Coronary artery (tissue), 2 donors: Measurements from ENCODE around the gene CHRNB1.

ENCODE experiments used
- DNase-seq: peaks from one replicate; pipeline ENCODE4 v3.0.0-alpha.2; 2017; ENCODE audit warnings: low spot score
- H3K27ac ChIP-seq, 2 donors: fragments of 200-600 bp; sonication (generic); one replicate each; pipeline ENCODE4 v1.5.1; 2016 to 2019
- H3K4me3 ChIP-seq: fragments of 200-600 bp; sonication (generic); 2 replicates; pipeline ENCODE4 v1.5.1; 2016; ENCODE audit warnings: mild to moderate bottlenecking, moderate library complexity
- TF ChIP-seq, protein P1 (sequence below): fragments of 200-600 bp; sonication (generic); IDR thresholded peaks from one replicate; pipeline ENCODE4 v1.5.1; 2019; ENCODE audit warnings: antibody characterized with exemption

Gene CHRNB1

DNA sequence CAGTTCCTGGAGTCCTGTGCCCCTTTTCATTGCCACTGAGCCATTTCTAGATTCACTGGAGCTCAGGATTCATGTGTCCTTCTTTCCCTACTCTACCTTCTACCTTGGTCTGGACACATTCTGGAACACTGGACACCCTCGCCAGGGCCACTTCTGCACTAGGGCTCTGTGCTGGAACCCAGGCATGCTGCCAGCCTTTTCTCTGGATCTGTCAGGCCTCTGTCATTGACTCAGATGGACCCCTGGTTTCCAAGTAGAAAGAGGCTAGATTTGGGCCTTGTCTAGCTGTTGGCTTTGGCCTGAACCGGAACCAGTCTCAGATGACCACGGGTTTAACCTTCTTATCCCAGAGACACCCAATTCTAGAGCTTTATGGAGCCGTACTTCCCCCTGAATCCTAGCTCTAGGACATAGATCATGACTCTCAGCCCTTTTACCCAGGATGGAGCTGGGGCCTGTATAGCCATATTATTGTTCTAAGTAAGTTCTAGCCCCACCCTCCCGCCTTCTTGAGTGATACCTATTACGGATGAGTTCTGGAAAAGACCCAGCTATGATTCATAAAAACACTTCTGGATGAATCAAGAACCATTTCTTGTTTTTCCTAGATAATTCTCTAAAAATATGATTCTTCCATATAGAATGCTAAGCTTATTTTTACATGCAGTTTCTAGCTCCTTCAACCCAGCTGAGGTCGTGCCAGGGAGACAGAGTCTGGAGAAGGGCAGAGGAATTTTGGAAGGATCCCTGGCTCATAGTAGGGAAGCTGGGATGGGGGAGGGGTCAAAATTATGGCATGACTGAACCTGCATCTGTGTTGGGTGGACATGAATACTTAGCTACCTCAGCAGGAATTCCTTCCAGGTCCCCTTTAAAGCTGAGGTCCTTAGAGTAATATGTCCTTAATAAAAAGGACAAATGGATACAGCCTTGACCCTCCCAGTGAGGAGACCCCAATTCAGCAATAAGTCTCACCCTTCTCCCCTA is 1.1 kb upstream of the CHRNB1 start:
- TF ChIP-seq, protein P1, sequence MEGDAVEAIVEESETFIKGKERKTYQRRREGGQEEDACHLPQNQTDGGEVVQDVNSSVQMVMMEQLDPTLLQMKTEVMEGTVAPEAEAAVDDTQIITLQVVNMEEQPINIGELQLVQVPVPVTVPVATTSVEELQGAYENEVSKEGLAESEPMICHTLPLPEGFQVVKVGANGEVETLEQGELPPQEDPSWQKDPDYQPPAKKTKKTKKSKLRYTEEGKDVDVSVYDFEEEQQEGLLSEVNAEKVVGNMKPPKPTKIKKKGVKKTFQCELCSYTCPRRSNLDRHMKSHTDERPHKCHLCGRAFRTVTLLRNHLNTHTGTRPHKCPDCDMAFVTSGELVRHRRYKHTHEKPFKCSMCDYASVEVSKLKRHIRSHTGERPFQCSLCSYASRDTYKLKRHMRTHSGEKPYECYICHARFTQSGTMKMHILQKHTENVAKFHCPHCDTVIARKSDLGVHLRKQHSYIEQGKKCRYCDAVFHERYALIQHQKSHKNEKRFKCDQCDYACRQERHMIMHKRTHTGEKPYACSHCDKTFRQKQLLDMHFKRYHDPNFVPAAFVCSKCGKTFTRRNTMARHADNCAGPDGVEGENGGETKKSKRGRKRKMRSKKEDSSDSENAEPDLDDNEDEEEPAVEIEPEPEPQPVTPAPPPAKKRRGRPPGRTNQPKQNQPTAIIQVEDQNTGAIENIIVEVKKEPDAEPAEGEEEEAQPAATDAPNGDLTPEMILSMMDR, result no peak
- DNase-seq, result no peak
- no peak overlapping the region for H3K4me3 ChIP-seq
- H3K27ac ChIP-seq, result peak overlapping the region in 1 of 2 donors; percentile 21

DNA sequence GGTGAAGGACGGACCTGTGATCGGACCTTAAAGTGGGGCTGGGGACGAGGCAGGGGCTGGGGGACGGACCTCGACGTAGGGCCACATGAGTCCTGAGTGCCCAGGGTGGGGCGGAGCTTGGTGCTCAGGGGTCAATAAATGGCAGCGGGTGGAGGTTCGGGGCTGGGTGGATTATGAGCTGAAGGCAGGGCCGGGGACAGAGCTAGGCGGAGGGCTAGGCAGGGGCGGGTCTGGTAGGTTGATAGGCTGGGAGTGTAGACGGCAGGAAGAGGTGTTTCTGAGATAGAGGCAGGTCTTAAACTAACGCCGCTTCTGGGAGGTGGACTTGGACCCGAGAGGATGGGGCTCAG is 733 bp downstream of the CHRNB1 start:
- no peak for DNase-seq
- peak overlapping the region in 1 of 2 donors; percentile 21 for H3K27ac ChIP-seq
- TF ChIP-seq, protein P1, result no peak
- peak overlapping the region; percentile 72 for H3K4me3 ChIP-seq

DNA sequence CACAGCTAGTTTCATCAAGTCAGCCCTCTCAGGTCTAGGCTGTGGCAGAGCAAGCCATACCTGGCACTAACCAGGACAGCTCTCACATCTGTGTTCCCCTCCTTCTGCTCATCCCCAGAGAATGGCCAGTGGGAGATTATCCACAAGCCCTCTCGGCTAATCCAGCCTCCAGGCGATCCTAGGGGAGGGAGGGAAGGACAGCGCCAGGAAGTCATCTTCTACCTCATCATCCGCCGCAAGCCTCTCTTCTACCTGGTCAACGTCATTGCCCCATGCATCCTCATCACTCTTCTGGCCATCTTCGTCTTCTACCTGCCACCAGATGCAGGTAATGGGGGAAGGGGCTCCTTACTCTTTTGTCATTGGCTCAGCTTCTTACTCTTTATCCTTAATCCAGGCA is 3.6 kb downstream of the CHRNB1 start:
- Histone ChIP-seq H3K4me3 (no peak overlapping the region), H3K27ac (no peak overlapping the region)
- no peak for DNase-seq
- TF ChIP-seq, protein P1, result no peak

DNA sequence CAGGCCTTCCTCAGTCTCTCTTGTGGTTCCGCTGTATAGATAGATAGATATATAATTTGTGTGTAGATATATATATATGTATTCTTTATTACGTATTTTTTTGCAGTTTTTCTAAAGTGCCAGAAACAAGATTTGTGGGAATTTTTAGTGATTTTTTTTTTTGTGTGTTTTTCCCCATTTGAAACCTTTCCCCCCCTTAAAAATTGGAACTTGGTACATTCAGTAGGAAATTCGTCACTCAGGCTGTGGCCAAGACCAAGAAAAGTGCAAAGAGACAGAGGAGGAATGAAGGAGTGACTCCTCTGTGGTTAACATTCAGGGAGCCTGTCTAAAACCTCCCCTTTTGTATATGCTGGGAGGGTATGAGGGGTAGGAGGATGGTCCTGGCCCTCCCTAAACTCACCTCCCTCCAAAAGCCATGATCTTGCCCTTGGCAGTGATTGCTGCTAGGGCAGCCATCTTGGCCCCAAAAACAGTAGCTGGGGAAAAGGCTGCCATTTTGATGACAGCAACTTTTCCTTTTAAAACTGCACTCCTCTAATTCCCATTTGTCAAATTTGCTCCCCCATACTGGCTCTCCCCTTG is 15.2 kb downstream of the CHRNB1 start:
- H3K27ac ChIP-seq, result peak overlapping the region in 1 of 2 donors; percentile 17
- H3K4me3 ChIP-seq, result no peak overlapping the region
- DNase-seq, result no peak
- TF ChIP-seq, protein P1, result no peak

DNA sequence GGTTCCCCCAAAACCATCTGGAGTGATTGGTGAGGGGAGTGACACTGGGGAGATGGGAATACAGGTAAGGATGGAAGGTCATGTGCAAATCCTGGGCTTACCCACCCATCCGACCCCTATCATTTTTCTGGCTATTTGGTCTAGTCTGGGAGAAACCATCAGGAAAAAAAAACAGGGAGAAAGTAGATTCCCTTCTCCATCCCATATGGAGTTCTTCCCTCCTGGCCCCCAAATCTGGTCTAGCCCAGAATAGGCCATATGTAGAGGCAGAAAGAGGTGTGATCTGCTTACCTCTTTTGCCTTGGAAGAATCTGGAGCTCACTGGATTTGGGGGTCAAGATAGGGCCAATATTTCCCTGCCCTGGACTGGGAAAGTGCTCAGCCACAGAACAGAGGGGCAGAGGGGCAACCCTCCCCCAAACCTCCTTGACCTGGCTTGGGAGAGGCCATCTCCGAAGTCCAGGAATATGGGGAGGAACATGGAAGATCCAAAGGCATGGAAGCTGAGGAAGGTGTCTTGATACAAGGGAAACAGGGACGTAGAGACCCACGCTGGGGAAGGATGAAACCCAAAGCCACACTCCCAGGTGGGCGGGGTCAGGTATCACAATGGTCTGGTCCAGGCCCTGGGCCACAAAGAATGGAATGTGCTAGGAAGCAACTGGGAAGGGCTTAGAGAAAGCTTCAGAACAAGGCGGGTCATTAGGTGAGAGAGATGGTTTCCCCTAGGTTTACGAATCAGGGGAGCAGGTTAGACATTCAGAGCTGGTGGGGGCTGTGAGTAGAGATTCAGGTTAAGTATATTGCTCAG is 16.2 kb downstream of the CHRNB1 start:
- no peak overlapping the region for H3K4me3 ChIP-seq
- no peak for DNase-seq
- H3K27ac ChIP-seq, result no peak overlapping the region
- TF ChIP-seq, protein P1, result no peak

DNA sequence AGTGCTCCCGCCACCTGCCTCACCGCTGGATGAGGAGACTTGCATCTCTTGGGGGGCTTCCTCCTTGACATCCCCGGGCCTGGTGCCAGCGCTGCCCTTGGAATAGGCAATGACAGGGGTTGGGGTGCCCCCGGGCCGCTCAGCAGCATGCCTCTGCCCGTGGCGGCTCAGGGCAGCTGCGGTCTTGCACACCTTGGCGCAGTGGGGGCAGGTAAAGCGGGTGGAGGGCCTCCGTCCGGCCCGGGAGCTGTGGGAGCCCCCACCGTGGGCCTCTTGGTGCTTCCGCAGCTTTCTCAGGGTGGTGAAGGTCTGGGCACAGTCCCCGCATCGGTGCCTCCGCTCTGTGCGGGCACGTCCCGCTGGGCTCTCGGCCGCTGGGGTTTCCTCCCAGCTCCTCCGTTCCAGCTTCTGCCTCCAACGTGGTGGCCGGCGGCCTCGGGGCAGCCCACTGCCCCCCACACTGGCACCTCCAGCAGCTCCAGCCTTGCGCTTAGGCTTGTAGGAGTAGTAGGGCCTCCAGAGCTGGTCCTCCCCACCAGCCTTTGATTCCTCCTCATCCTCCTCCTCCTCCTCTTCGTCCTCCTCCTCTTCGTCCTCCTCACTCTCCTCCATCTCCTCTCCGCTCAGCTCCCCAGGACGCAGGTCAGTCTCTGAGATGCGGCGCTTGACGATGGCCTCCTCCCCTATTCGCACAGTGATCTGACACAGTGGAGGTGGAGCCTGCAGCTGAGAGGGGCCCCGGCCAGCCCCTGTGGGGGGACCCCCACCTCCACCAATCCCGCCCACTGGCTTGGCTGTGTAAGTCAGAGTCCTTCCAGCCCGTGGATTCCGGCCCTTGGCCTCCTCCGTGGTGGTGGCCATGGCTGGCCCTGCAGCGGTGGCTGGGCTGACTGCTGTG is 17.9 kb downstream of the CHRNB1 start:
- TF ChIP-seq, protein P1, result no peak
- no peak for DNase-seq
- Histone ChIP-seq H3K27ac (no peak overlapping the region), H3K4me3 (no peak overlapping the region)
